Amniotic epithelial cell (primary cell): ENCODE results near the gene MAGOHB.

Experiments
- DNase-seq: peaks from one replicate; pipeline ENCODE4 v3.0.0-alpha.2; 2010; ENCODE audit warnings: low read depth

The MAGOHB gene

GRCh38 chr12:10554756-10555481, 58.5 kb downstream of the MAGOHB start:
- no peak for DNase-seq

- DNase-seq = peak; percentile 4
Measured at GRCh38 chr12:10554228-10554755, 59.1 kb downstream of the MAGOHB start.
